CD4-positive, CD25-positive, alpha-beta regulatory T cell (primary cell): ENCODE data around the gene EIF6. TPM values are rescaled to one million over a fixed set of nuclear protein-coding genes. Genes with fewer than 3 reads are reported as not detected.

Source experiments
- ATAC-seq, 2 donors: fragments of 150-1000 bp; cut with Tn5 transposase; one replicate each; pipeline ENCODE4 v1.10.0; 2021; ENCODE audit warnings: low read depth in 2 of 2, moderate number of reproducible peaks in 2 of 2, moderate library complexity in 1 of 2
- DNase-seq, 3 donors: peaks; one replicate each; pipeline versions ENCODE4 v3.0.0 to v3.0.0-alpha.2; 2012 to 2022; ENCODE audit warnings: mixed read lengths in 1 of 3
- H3K27ac ChIP-seq: one replicate; pipeline ENCODE4 v1.7.0; 2013; ENCODE audit warnings: mild to moderate bottlenecking, low read length; ENCODE audit not compliant: insufficient read depth, poor library complexity, severe bottlenecking
- H3K27me3 ChIP-seq: one replicate; pipeline ENCODE4 v1.7.0; 2013; ENCODE audit warnings: low read length; ENCODE audit not compliant: control insufficient read depth, insufficient read depth
- H3K36me3 ChIP-seq: one replicate; pipeline ENCODE4 v1.7.0; 2013; ENCODE audit warnings: mild to moderate bottlenecking, low read length, moderate library complexity; ENCODE audit not compliant: control insufficient read depth, insufficient read depth
- H3K4me1 ChIP-seq: 2 replicates; pipeline ENCODE4 v1.7.0; 2013; ENCODE audit warnings: mild to moderate bottlenecking, low read length; ENCODE audit not compliant: insufficient read depth, control insufficient read depth, poor library complexity, severe bottlenecking
- H3K4me3 ChIP-seq: one replicate; pipeline ENCODE4 v1.7.0; 2013; ENCODE audit warnings: low read depth, mild to moderate bottlenecking, low read length, moderate library complexity
- H3K9me3 ChIP-seq, 2 experiments: 1 replicate in 1 of 2; 2 replicates in 1 of 2; pipeline ENCODE4 v1.7.0; 2013; ENCODE audit warnings: low read length in 2 of 2, mild to moderate bottlenecking in 1 of 2, moderate library complexity in 1 of 2; ENCODE audit not compliant: control insufficient read depth in 2 of 2
- H3K27ac Mint-ChIP-seq, 3 donors: one replicate each; pipeline ENCODE4 v1.8.0; 2020 to 2022; ENCODE audit warnings: mild to moderate bottlenecking in 3 of 3, mixed read lengths in 3 of 3, moderate library complexity in 2 of 3
- H3K27me3 Mint-ChIP-seq: one replicate; pipeline ENCODE4 v1.8.0; 2022; ENCODE audit warnings: mild to moderate bottlenecking, mixed read lengths
- H3K36me3 Mint-ChIP-seq: one replicate; pipeline ENCODE4 v1.8.0; 2020; ENCODE audit warnings: mixed read lengths
- H3K4me1 Mint-ChIP-seq, 4 donors: one replicate each; pipeline ENCODE4 v1.8.0; 2020 to 2022; ENCODE audit warnings: mixed read lengths in 4 of 4, mild to moderate bottlenecking in 1 of 4
- H3K4me3 Mint-ChIP-seq, 4 donors: one replicate each; pipeline ENCODE4 v1.8.0; 2020 to 2022; ENCODE audit warnings: mild to moderate bottlenecking in 4 of 4, mixed read lengths in 4 of 4, moderate library complexity in 3 of 4
- H3K9me3 Mint-ChIP-seq, 7 donors: one replicate each; pipeline ENCODE4 v1.8.0; 2020 to 2022; ENCODE audit warnings: mixed read lengths in 7 of 7, mild to moderate bottlenecking in 3 of 7, moderate library complexity in 2 of 7
- polyA plus RNA-seq, 4 donors: library from polyadenylated mRNA; unstranded; fragments of 300-500 nt; fragmentation: Illumina TruSeq; gene quantifications; one replicate each; pipeline ENCODE4 v1.2.3, GENCODE V29; 2021
- total RNA-seq: library from RNA; stranded (reverse); gene quantifications from one replicate; pipeline ENCODE4 v1.2.3, GENCODE V29; 2022

EIF6 gene
- total and polyA plus RNA-seq, 5 donors from 2014 or later, result 52.2 to 203 (median 180) TPM

GRCh38 chr20:35284992-35285805 is 627 bp upstream of the EIF6 start:
- H3K36me3 Mint-ChIP-seq, result peaks cover 2% of the 10 kb centered on the region
- Histone ChIP-seq H3K36me3 (peaks cover 9% of the 10 kb centered on the region), H3K27me3 (no peaks in the 10 kb centered on the region), H3K27ac (peak overlapping the region; percentile 84), H3K4me3 (peak overlapping the region; percentile 72), H3K9me3 (no peaks in the 10 kb centered on the region), H3K4me1 (peaks cover 23% of the 10 kb centered on the region)
- ATAC-seq, result no peak
- H3K4me1 Mint-ChIP-seq, result peaks cover 0 to 34% (median 23%) of the 10 kb centered on the region in 4 donors
- H3K9me3 Mint-ChIP-seq, result no peaks in the 10 kb centered on the region
- peak overlapping the region; percentile 92 to 98 (median 97) for H3K27ac Mint-ChIP-seq
- no peaks in the 10 kb centered on the region for H3K27me3 Mint-ChIP-seq
- peak overlapping the region; percentile 93 to 99 (median 96) for H3K4me3 Mint-ChIP-seq
- DNase-seq, result no peak

- no peaks in the 10 kb centered on the region for H3K27me3 Mint-ChIP-seq
- no peak for DNase-seq
- no peaks in the 10 kb centered on the region for H3K9me3 Mint-ChIP-seq
- peaks cover 17% of the 10 kb centered on the region for H3K36me3 Mint-ChIP-seq
- Histone ChIP-seq H3K36me3 (peaks cover 25% of the 10 kb centered on the region), H3K4me1 (peaks cover 23% of the 10 kb centered on the region), H3K27me3 (no peaks in the 10 kb centered on the region), H3K27ac (peak overlapping the region; percentile 84), H3K4me3 (peak overlapping the region; percentile 72), H3K9me3 (no peaks in the 10 kb centered on the region)
- peak in 1 of 2 donors; percentile 33 for ATAC-seq
- peak overlapping the region; percentile 93 to 99 (median 96) for H3K4me3 Mint-ChIP-seq
- peak overlapping the region; percentile 23 to 97 (median 92) for H3K27ac Mint-ChIP-seq
- peaks cover 0 to 42% (median 27%) of the 10 kb centered on the region in 4 donors for H3K4me1 Mint-ChIP-seq
Measured at GRCh38 chr20:35283441-35284266, 918 bp downstream of the EIF6 start.

GRCh38 chr20:35281506-35282101 is 3.0 kb downstream of the EIF6 start:
- no peaks in the 10 kb centered on the region for H3K9me3 ChIP-seq
- H3K36me3 ChIP-seq, result peaks cover 27% of the 10 kb centered on the region
- no peaks in the 10 kb centered on the region for H3K27me3 Mint-ChIP-seq
- H3K4me1 ChIP-seq, result peaks cover 35% of the 10 kb centered on the region
- no peaks in the 10 kb centered on the region for H3K9me3 Mint-ChIP-seq
- H3K27ac Mint-ChIP-seq, result peak overlapping the region in 1 of 3 donors; percentile 62
- ATAC-seq, result no peak
- no peak for DNase-seq
- H3K4me3 ChIP-seq, result no peak overlapping the region
- H3K36me3 Mint-ChIP-seq, result peaks cover 18% of the 10 kb centered on the region
- peaks cover 0 to 51% (median 28%) of the 10 kb centered on the region in 4 donors for H3K4me1 Mint-ChIP-seq
- H3K4me3 Mint-ChIP-seq, result peak overlapping the region; percentile 15 to 65 (median 57)
- no peak overlapping the region for H3K27ac ChIP-seq
- H3K27me3 ChIP-seq, result no peaks in the 10 kb centered on the region

- Mint-ChIP-seq H3K27me3 (no peaks in the 10 kb centered on the region), H3K4me1 (peaks cover 0 to 56% (median 28%) of the 10 kb centered on the region in 4 donors), H3K4me3 (peak overlapping the region in 2 of 4 donors; percentile 57 to 94), H3K9me3 (no peaks in the 10 kb centered on the region), H3K27ac (peak overlapping the region in 2 of 3 donors; percentile 88 to 99), H3K36me3 (peaks cover 18% of the 10 kb centered on the region)
- ATAC-seq, result no peak
- Histone ChIP-seq H3K36me3 (peaks cover 27% of the 10 kb centered on the region), H3K4me1 (peaks cover 43% of the 10 kb centered on the region), H3K9me3 (no peaks in the 10 kb centered on the region), H3K4me3 (no peak overlapping the region), H3K27ac (no peak overlapping the region), H3K27me3 (no peaks in the 10 kb centered on the region)
- no peak for DNase-seq
Measured at GRCh38 chr20:35280523-35280922, 4.0 kb downstream of the EIF6 start.

- no peak for ATAC-seq
Measured at GRCh38 chr20:35279533-35280174, 4.9 kb downstream of the EIF6 start.

GRCh38 chr20:35279040-35279439 is 5.5 kb downstream of the EIF6 start:
- H3K4me3 Mint-ChIP-seq, result peak overlapping the region in 3 of 4 donors; percentile 48 to 94 (median 87)
- no peak for DNase-seq
- no peaks in the 10 kb centered on the region for H3K27me3 Mint-ChIP-seq
- Histone ChIP-seq H3K4me3 (no peak overlapping the region), H3K9me3 (no peaks in the 10 kb centered on the region), H3K4me1 (peaks cover 34% of the 10 kb centered on the region), H3K27ac (peak overlapping the region; percentile 93), H3K27me3 (no peaks in the 10 kb centered on the region), H3K36me3 (peaks cover 27% of the 10 kb centered on the region)
- peak overlapping the region; percentile 20 to 99 (median 93) for H3K27ac Mint-ChIP-seq
- peaks cover 18% of the 10 kb centered on the region for H3K36me3 Mint-ChIP-seq
- H3K9me3 Mint-ChIP-seq, result no peaks in the 10 kb centered on the region
- peaks cover 0 to 52% (median 23%) of the 10 kb centered on the region in 4 donors for H3K4me1 Mint-ChIP-seq
- ATAC-seq, result no peak

More at GRCh38 chr20:35279533-35280174, 4.9 kb downstream of the EIF6 start:
- Mint-ChIP-seq H3K4me1 (peaks cover 0 to 54% (median 24%) of the 10 kb centered on the region in 4 donors), H3K27me3 (no peaks in the 10 kb centered on the region), H3K9me3 (no peaks in the 10 kb centered on the region), H3K27ac (peak overlapping the region; percentile 44 to 99 (median 88)), H3K36me3 (peaks cover 18% of the 10 kb centered on the region), H3K4me3 (peak overlapping the region in 3 of 4 donors; percentile 0 to 94 (median 87))
- Histone ChIP-seq H3K27ac (no peak overlapping the region), H3K9me3 (no peaks in the 10 kb centered on the region), H3K36me3 (peaks cover 27% of the 10 kb centered on the region), H3K4me3 (no peak overlapping the region), H3K27me3 (no peaks in the 10 kb centered on the region), H3K4me1 (peaks cover 36% of the 10 kb centered on the region)
- DNase-seq, result no peak
